Left cardiac atrium (tissue), 4 donors: Measurements from ENCODE around the gene KCNV2. TPM values are rescaled to one million over a fixed set of nuclear protein-coding genes. Genes with fewer than 3 reads are reported as not detected.
"Not testable (repeated sequence)": the region's sequence is repeated elsewhere in the genome, so short reads cannot be mapped to it uniquely, and the experiment has no call there.

Experiments used
- ATAC-seq, 2 donors: fragments of 200-7000 bp; cut with Tn5 transposase; one replicate each; pipeline ENCODE4 v1.9.1; 2020; ENCODE audit warnings: mild to moderate bottlenecking in 2 of 2, moderate library complexity in 2 of 2
- DNase-seq: peaks from one replicate; pipeline ENCODE4 v3.0.0-alpha.2; 2020
- intact Hi-C, 2 donors: fragments of 100-400 bp; cut with DNase I; formaldehyde crosslinking; loops; one replicate each; pipeline versions ENCODE4 v1.14.1 to v1.15.1; 2022 to 2023
- long read RNA-seq: library from polyadenylated mRNA; unstranded; transcript quantifications from one replicate; pipeline ENCODE4 v2.0.0, GENCODE V29; 2021
- total RNA-seq, 2 donors: library from RNA; stranded (reverse); fragmentation: NEBNext Ultra II Directional; extraction: Animal tissue kit (Norgen Biotek cat#: 25700); gene quantifications; one replicate each; pipeline ENCODE4 v1.2.1, GENCODE V29; 2021
- donor health status: DM: no; HTN: yes; CAD: no.
- donor health status: DM: no; HTN: yes; CAD: no; lungs with severe emphysema.
- donor health status: DM: yes; HTN: yes; CAD: no.
- donor health status: Dilated cardiomyopathy.

The KCNV2 gene
- not detected for total RNA-seq
- long read RNA-seq, result 0 reads

DNA sequence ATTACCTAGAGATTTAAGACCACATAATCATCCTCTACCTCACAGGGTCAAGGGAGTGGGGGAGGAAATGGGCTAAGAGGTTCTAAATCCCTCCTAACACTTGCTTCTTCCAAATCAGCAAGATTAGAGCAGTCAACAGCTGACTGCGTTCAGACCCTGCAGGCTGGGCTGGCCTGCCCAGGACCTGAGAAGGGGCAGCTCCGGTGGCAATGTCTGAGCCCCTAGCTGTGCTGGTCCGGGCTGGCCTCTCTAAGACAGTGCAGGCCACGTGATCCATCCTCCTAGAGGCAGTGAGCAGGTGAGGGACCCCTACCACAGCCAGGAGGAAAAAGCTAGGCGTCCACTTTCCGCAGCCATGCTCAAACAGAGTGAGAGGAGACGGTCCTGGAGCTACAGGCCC is at the start of gene KCNV2:
KCNV2 (plus strand) TSS at position 126 of the 400 bp plus-strand sequence; CDS start at position 356, 230 bp downstream.
- intact Hi-C loops, result no loop called here
- ATAC-seq (no peak), DNase-seq (no peak)

DNA sequence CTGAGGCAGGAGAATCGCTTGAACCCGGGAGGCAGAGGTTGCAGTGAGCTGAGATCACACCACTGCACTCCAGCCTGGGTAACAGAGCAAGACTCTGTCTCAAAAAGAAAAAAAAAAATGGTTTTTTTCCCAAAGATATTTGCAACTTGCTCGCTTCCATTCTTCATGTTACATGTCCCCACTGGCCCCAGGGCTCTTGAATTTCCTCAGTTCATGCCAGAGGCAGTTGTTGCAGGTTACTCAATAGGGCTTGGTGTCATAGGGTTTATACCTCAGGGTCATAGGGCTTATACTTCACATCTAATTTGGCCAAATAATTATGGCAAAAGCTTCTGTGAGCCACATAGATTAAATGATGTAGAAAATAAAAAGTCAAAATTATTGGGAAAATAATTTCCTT is 44.1 kb upstream of the KCNV2 start:
- DNase-seq (no peak), ATAC-seq (no peak)
- intact Hi-C loops, result no loop called here

DNA sequence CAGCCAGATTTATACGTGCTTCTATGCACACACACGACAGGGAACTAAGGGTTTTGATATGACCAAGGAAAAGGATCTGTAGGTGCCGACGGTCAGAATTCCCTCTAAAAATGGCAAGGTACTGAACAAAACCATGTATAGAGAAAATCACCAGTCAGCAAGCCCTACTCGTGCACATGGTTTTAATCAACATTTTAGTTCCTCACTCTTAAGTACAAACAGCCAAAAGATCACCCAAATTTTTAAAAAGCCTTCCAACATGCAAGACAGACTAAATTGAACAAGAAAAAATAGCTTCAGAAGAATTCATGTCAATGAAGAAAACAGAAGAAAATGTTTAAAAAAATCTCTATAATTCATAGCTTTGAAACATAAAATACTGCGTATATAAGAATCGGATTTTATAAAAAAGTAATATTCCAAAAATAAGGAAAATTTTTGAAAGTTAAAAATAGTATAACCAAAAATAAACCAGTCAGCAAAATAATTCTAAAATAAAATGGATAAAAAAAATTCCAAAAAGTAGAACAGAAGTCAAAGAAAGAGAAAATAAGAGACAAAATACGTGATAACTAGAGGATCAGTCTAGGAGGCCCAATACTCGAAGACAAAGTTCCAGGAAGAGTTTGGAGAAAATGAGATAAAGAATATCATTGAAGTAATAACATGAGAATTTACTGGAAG is 43.0 kb upstream of the KCNV2 start:
- no peak for DNase-seq
- intact Hi-C loops, result no loop called here
- no peak for ATAC-seq

- no peak for DNase-seq
- intact Hi-C loops, result no loop called here
- no peak for ATAC-seq
Measured at GRCh38 chr9:2675834-2676233, 41.5 kb upstream of the KCNV2 start.

- DNase-seq, result no peak
- intact Hi-C loops, result no loop called here
Measured at GRCh38 chr9:2676466-2676865, 40.8 kb upstream of the KCNV2 start.

GRCh38 chr9:2677915-2678889 is 39.1 kb upstream of the KCNV2 start:
- DNase-seq (no peak), ATAC-seq (peak; percentile 33 to 55)
- intact Hi-C loops, result no loop called here

More at GRCh38 chr9:2676466-2676865, 40.8 kb upstream of the KCNV2 start:
- no peak for ATAC-seq

DNA sequence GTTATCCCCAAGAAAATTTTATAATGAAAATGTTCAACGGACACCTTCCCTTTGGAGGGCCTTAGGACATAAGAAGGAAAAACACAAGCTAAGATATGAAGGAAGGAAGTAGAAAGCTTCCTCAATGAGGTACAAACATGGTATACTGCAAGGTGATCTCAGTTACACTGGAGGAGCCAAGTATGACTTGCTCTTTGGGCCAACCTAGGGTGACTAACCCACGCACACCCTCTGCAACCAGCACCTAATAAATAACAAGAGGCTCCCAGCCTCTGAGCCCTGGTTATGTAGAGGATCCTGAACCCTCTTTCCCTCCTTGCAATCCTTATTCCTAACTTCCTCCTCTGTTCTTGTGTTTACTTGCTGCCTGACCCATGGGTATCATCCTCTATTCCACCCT is 38.3 kb upstream of the KCNV2 start:
- peak in 1 of 2 donors; percentile 27 for ATAC-seq
- no peak for DNase-seq
- intact Hi-C loops, result no loop called here

DNA sequence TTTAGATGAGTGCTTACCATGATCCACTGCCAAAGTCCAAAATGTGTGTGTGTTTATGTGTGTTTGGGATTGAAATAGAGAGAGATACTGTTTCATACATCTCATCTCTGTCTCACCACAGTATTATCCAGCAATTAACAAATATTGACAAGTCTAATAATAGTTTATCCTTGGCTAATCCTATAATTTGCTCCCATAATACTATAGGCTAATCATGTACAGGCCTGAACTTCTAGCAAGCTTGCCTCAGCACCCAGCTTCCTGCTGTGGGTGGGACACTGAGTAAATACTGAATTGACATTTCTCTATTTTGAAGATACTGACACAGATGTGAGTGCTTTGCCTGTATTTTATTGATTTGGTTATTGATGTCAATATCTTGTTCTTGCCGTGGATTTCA is 35.3 kb upstream of the KCNV2 start:
- DNase-seq, result no peak
- ATAC-seq, result no peak
- intact Hi-C loops, result no loop called here

DNA sequence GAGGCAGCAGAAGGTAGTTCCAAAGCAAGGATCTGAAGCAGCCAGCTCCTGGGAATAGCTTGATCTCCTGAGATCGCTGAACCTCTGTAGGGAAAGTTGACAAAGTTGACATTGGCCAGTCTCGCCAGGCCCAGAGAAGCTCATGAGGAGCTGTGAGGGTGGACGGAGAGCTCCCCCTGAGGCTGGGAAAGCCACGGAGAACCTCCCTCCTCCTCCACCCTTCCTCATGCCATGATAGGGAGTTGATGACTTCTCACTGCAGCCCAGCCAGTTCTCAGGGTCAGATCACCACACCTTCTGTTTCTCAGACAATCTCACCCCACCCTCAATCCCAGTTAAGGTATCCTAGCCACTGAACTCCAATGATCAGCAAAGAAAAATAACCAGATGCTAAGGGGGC is 30.4 kb upstream of the KCNV2 start:
- no peak for DNase-seq
- intact Hi-C loops, result no loop called here
- ATAC-seq, result no peak

DNA sequence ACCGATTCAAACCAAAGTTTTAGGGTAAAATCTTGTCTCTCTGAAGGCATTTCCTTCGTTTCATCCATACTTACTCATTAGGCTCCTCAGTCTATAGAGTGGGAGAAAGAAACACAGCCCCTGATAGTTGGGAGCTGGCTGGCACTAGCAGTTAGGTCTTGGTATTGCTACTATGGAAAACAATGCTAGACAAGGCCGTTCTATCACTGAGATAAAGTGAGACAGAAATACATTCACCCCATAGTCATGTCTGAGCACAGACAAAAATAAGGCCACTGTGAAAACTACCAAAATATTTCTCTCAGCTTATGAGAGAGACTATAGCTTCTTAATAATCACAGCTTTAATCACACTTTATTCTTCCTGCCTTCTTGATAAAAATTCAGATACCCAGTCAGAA is 28.7 kb upstream of the KCNV2 start:
- DNase-seq, result no peak
- ATAC-seq, result no peak
- intact Hi-C loops, result no loop called here

DNA sequence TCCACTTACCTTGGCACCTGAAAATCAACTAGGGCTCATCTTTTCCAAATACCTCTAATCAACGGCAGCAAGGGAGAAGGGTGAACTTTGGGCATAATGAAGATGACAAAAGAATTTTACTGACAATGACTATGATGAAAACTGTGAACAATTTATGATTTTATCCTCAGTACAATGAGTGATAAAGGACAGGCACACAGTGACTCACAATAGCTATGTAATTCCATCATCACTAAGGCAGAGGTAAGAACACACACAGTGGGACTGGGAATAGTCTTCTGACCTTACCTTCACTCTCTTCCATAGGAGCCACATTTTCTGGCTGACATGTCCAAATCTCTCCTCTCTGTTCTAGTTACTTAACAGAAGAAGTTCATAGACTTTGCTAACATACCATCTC is 26.1 kb upstream of the KCNV2 start:
- no peak for DNase-seq
- intact Hi-C loops, result no loop called here
- no peak for ATAC-seq

DNA sequence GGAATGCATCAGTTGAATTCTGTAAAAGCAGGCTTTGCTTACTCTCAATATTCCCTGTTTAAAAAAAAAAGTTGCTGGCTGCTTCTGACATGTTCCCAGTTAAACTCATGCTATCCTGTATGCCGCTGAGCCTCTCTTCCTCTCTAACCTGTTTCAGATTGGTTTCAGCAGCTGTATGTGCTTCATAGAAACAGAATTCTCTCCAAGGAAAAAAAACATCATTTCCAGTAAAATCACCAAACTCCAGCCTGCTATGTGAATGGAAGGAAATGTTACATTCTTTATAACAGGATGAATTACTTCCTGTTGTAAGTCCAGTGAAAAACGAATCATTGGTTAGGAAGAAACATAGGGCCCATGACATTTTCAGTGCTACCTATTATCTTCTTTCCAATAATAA is 25.7 kb upstream of the KCNV2 start:
- ATAC-seq, result no peak
- intact Hi-C loops, result no loop called here
- no peak for DNase-seq

DNA sequence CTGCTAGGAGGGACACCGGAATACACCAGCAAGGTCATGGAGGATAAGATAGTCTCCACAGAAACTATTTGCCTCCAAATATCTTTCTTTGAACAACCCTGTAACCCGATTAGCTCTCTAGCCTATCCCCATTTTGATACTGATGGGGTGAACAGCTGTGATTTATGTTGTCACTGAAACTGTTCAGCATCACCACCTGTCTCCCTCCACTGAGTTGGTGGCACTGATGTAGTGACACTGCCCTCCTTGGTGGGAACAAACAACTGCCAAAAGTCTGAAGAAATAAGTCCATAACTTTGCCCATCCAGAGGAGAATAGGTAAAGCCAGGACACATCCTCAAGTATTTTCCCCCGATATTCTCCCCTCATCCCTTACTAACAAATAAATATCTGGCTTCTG is 24.3 kb upstream of the KCNV2 start:
- no peak for ATAC-seq
- intact Hi-C loops, result no loop called here
- DNase-seq, result no peak

GRCh38 chr9:2697492-2697891 is 19.8 kb upstream of the KCNV2 start:
- intact Hi-C loops, result no loop called here
- ATAC-seq (no peak), DNase-seq (no peak)

GRCh38 chr9:2700398-2700797 is 16.9 kb upstream of the KCNV2 start:
- DNase-seq (no peak), ATAC-seq (no peak)
- intact Hi-C loops, result no loop called here

- no peak for ATAC-seq
- DNase-seq, result no peak
- intact Hi-C loops, result no loop called here
Measured at GRCh38 chr9:2700909-2701550, 16.3 kb upstream of the KCNV2 start.

GRCh38 chr9:2704504-2704903 is 12.8 kb upstream of the KCNV2 start:
- ATAC-seq, result no peak
- intact Hi-C loops, result no loop called here
- no peak for DNase-seq

DNA sequence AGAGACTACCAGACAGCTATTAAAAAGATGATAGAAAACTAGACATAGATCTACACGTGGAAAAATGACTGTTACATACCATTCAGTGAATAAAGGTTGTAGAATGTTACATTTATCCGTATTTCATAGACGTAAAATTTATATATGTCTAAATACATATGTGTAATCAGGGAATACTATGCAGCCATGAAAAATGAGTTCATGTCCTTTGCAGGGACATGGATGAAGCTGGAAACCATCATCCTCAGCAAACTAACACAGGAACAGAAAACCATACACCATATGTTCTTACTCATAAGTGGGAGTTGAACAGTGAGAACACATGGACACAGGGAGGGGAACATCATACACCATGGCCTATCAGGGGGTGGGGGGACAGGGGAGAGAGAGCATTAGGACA is 10.1 kb upstream of the KCNV2 start:
- intact Hi-C loops, ATAC-seq: not testable (repeated sequence)

GRCh38 chr9:2709645-2710101 is 7.6 kb upstream of the KCNV2 start:
- intact Hi-C loops, result no loop called here
- ATAC-seq, result no peak
- DNase-seq, result no peak

More for the DNA sequence above, 10.1 kb upstream of the KCNV2 start:
- DNase-seq, result not testable (repeated sequence)

GRCh38 chr9:2711716-2712115 is 5.6 kb upstream of the KCNV2 start:
- DNase-seq, result no peak
- intact Hi-C loops, result no loop called here
- no peak for ATAC-seq
